Lung (tissue), 12 donors: ENCODE data around the gene CHST9. TPM values are rescaled to one million over a fixed set of nuclear protein-coding genes. Genes with fewer than 3 reads are reported as not detected.

Experiments used
- ATAC-seq: fragments of 200-7000 bp; cut with Tn5 transposase; one replicate; pipeline ENCODE4 v1.9.1; 2020; ENCODE audit warnings: moderate number of reproducible peaks; ENCODE audit not compliant: insufficient read depth, low FRiP score
- DNase-seq, 3 donors: peaks; one replicate each; pipeline ENCODE4 v3.0.0-alpha.2; 2013 to 2017
- H3K27ac ChIP-seq, 2 donors: one replicate each; pipeline ENCODE4 v1.5.1; 2013; ENCODE audit warnings: mild to moderate bottlenecking in 2 of 2, moderate library complexity in 2 of 2, control low read depth in 1 of 2, inconsistent platforms in 1 of 2, low read depth in 1 of 2, low read length in 1 of 2
- H3K27me3 ChIP-seq, 3 donors: one replicate each; pipeline ENCODE4 v1.5.1; 2013; ENCODE audit warnings: low read length in 2 of 3; ENCODE audit not compliant: control insufficient read depth in 3 of 3, insufficient read depth in 3 of 3
- H3K36me3 ChIP-seq, 4 donors: one replicate each; pipeline ENCODE4 v1.5.1; 2013; ENCODE audit warnings: low read length in 4 of 4, mild to moderate bottlenecking in 1 of 4, moderate library complexity in 1 of 4; ENCODE audit not compliant: control insufficient read depth in 4 of 4, insufficient read depth in 4 of 4
- H3K4me1 ChIP-seq, 5 donors: one replicate each; pipeline ENCODE4 v1.5.1; 2013; ENCODE audit warnings: low read length in 5 of 5, mild to moderate bottlenecking in 2 of 5, moderate library complexity in 1 of 5; ENCODE audit not compliant: control insufficient read depth in 5 of 5, insufficient read depth in 5 of 5
- H3K4me3 ChIP-seq: one replicate; pipeline ENCODE4 v1.5.1; 2013; ENCODE audit warnings: mild to moderate bottlenecking, control low read depth, moderate library complexity
- H3K9ac ChIP-seq, 2 donors: one replicate each; pipeline ENCODE4 v1.5.1; 2013; ENCODE audit warnings: low read length in 2 of 2, control low read depth in 1 of 2; ENCODE audit not compliant: insufficient read depth in 1 of 2
- H3K9me3 ChIP-seq, 4 donors: one replicate each; pipeline ENCODE4 v1.5.1; 2013; ENCODE audit warnings: low read length in 3 of 4, mild to moderate bottlenecking in 1 of 4, moderate library complexity in 1 of 4; ENCODE audit not compliant: control insufficient read depth in 4 of 4, insufficient read depth in 3 of 4
- WGBS, 2 donors: extraction: QIAGEN DNeasy Blood & Tissue Kit; methylation state at CpG; one replicate each; pipeline ENCODE4 v1.1.7; 2013; 5-methylcytosine and 5-hydroxymethylcytosine counted together
- polyA plus RNA-seq, 2 donors: library from polyadenylated mRNA; stranded (reverse); fragments of 200-250 nt; gene quantifications; one replicate each; pipeline ENCODE4 v1.2.1, GENCODE V29; 2013
- total RNA-seq, 2 donors: library from RNA; depleted of rRNA in 1 of 2; stranded (reverse); fragments of >200 nt in 1 of 2; gene quantifications; one replicate each; pipeline ENCODE4 v1.2.1, GENCODE V29; 2014 to 2021
- TF ChIP-seq, protein P1 (sequence below): IDR thresholded peaks from 2 replicates; pipeline ENCODE4 v1.5.1; 2012; ENCODE audit warnings: mild to moderate bottlenecking; ENCODE audit errors: control extremely low read depth, extremely low read depth
- donor health status: control.
- donor health status: control.
- donor health status: Bipolar disorder and iron deficiency.
- donor health status: healthy.
- donor health status: DM: yes; HTN: yes; CAD: no.

Gene CHST9
- total and polyA plus RNA-seq, 4 donors, result 2.9 to 19.6 (median 9.8) TPM

DNA sequence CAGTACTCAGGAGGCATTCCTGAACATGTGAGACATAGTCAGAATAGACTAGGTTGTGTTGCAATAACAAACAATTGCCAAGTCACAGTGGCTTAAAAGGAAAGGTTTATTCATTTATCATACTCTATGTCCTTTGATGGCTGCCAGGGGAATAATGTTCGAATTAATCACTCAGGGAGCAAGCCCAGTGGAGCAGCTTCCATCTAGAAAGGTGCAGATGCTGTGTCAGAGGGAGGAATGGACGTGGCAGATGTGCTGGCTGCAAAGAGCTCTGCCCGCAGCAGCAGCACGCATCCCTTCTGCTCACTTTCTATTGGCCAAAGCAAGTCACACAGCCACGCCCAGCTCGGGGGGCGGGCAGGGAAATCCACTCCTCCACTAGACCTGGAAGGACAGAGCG is 213.7 kb downstream of the CHST9 start:
- TF ChIP-seq, protein P1, sequence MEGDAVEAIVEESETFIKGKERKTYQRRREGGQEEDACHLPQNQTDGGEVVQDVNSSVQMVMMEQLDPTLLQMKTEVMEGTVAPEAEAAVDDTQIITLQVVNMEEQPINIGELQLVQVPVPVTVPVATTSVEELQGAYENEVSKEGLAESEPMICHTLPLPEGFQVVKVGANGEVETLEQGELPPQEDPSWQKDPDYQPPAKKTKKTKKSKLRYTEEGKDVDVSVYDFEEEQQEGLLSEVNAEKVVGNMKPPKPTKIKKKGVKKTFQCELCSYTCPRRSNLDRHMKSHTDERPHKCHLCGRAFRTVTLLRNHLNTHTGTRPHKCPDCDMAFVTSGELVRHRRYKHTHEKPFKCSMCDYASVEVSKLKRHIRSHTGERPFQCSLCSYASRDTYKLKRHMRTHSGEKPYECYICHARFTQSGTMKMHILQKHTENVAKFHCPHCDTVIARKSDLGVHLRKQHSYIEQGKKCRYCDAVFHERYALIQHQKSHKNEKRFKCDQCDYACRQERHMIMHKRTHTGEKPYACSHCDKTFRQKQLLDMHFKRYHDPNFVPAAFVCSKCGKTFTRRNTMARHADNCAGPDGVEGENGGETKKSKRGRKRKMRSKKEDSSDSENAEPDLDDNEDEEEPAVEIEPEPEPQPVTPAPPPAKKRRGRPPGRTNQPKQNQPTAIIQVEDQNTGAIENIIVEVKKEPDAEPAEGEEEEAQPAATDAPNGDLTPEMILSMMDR, result no peak
- ATAC-seq, result no peak
- H3K9ac ChIP-seq, result no peak overlapping the region
- 84 to 86% methylated on average over 8 of the region's 8 CpGs for WGBS, 2 donors
- no peaks in the 10 kb centered on the region for H3K4me1 ChIP-seq
- H3K36me3 ChIP-seq, result no peaks in the 10 kb centered on the region
- H3K27ac ChIP-seq, result no peak overlapping the region
- peaks cover 0 to 1% (median 0%) of the 10 kb centered on the region in 4 donors for H3K9me3 ChIP-seq
- no peaks in the 10 kb centered on the region for H3K27me3 ChIP-seq
- no peak for DNase-seq
- H3K4me3 ChIP-seq, result no peak overlapping the region

DNA sequence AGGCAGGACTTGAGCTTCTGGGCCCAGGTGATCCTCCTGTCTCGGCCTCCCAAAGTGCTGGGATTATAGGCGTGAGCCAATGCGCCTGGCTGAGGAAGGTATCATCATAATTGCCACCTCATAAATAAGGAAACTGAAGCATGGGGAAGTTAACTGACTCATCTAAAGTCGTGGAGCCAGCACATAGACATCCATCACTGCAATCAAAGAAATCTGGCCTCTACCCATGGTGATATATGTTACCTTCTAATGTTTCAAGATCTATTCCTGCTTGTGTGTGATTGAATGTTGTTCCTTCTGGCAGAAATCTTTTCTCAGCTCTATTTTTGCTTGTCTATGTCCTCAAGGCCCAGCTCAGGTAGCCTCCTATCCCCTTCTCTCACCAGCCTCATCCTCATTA is 214.5 kb downstream of the CHST9 start:
- Histone ChIP-seq H3K9ac (no peak overlapping the region), H3K9me3 (peaks cover 0 to 1% (median 0%) of the 10 kb centered on the region in 4 donors), H3K4me1 (no peaks in the 10 kb centered on the region), H3K27me3 (no peaks in the 10 kb centered on the region), H3K36me3 (no peaks in the 10 kb centered on the region), H3K27ac (no peak overlapping the region), H3K4me3 (no peak overlapping the region)
- 58 to 72% methylated on average over 4 of the region's 4 CpGs for WGBS, 2 donors
- DNase-seq (no peak), ATAC-seq (no peak)
- TF ChIP-seq, protein P1, result no peak

DNA sequence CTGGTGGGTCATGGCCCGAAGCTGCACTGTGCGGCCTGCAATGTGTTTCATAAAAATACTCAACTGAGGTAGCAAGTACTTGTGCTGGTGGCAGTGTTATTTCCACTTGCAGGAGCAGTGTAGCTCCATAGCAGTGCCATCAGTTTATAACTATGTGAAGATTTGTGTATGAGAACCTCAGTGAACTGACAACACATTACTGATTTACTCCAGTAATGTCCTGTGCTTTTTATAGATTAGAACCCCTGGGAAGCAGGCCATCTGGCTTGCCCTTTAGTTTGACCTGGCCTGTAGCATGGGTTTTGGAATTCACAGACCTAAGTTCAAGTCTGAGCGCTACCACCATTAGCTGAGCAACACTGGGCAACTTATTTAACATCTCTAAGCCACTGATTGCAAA is 219.9 kb downstream of the CHST9 start:
- H3K9me3 ChIP-seq, result no peaks in the 10 kb centered on the region
- TF ChIP-seq, protein P1, result no peak
- H3K9ac ChIP-seq, result no peak overlapping the region
- H3K27me3 ChIP-seq, result no peaks in the 10 kb centered on the region
- ATAC-seq, result no peak
- no peak for DNase-seq
- 85 to 94% methylated on average over 3 of the region's 3 CpGs for WGBS, 2 donors
- no peak overlapping the region for H3K27ac ChIP-seq
- H3K36me3 ChIP-seq, result no peaks in the 10 kb centered on the region
- no peaks in the 10 kb centered on the region for H3K4me1 ChIP-seq
- no peak overlapping the region for H3K4me3 ChIP-seq

DNA sequence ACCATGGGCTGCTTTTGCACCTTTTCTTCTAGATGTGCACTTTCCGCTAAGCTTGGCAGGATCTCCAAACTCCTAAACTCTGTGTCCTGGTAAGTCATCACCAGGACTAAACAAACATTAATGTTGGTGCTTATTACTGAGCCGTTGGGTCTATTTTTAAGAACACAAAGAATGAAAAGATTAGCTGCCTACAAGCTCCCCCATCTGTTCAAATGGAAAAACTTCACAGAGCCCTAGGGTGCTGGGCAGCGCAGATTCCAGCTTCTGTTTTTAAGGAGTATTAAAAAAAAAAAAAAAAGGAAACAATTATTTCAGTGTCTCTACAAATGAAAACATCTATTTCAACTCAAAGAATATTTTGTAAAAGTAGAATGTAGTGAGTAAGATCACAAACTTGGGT is 221.8 kb downstream of the CHST9 start:
- DNase-seq (peak in 2 of 3 donors; percentile 29 to 43), ATAC-seq (peak; percentile 75)
- Histone ChIP-seq H3K4me3 (no peak overlapping the region), H3K4me1 (no peaks in the 10 kb centered on the region), H3K9me3 (no peaks in the 10 kb centered on the region), H3K9ac (no peak overlapping the region), H3K27me3 (no peaks in the 10 kb centered on the region), H3K27ac (no peak overlapping the region), H3K36me3 (no peaks in the 10 kb centered on the region)
- 46 to 63% methylated on average over 3 of the region's 3 CpGs for WGBS, 2 donors
- TF ChIP-seq, protein P1, result no peak
